MM.1S (cell line): ENCODE results near the gene SEPTIN6.

Experiments used
- DNase-seq: peaks from one replicate; pipeline ENCODE4 v3.0.0-alpha.2; 2015
- H2AFZ ChIP-seq: fragments of 300-600 bp; sonication (generic); 2 replicates; pipeline ENCODE4 v1.6.0; 2016; ENCODE audit warnings: antibody characterized with exemption, low read length
- H3F3A ChIP-seq: fragments of 300-600 bp; sonication (generic); 2 replicates; pipeline ENCODE4 v1.6.1; 2016; ENCODE audit warnings: mild to moderate bottlenecking, antibody characterized with exemption, low read length, moderate library complexity, mixed read lengths; ENCODE audit not compliant: insufficient read depth
- H3K27ac ChIP-seq: fragments of 300-600 bp; sonication (generic); 2 replicates; pipeline ENCODE4 v1.5.1; 2016; ENCODE audit warnings: mild to moderate bottlenecking, low read length
- H3K27me3 ChIP-seq: fragments of 300-600 bp; sonication (generic); replicated peaks from 2 replicates; pipeline ENCODE4 v1.6.0; 2016; ENCODE audit warnings: low read length; ENCODE audit not compliant: insufficient read depth
- H3K36me3 ChIP-seq: fragments of 300-600 bp; sonication (generic); replicated peaks from 2 replicates; pipeline ENCODE4 v1.6.1; 2016; ENCODE audit warnings: mild to moderate bottlenecking, low read length, mixed read lengths; ENCODE audit not compliant: insufficient read depth
- H3K4me1 ChIP-seq: fragments of 300-600 bp; sonication (generic); 2 replicates; pipeline ENCODE4 v1.6.1; 2016; ENCODE audit warnings: low read length, mixed read lengths
- H3K4me2 ChIP-seq: fragments of 300-600 bp; sonication (generic); 2 replicates; pipeline ENCODE4 v1.6.0; 2016; ENCODE audit warnings: low read depth, low read length
- H3K4me3 ChIP-seq: fragments of 300-600 bp; sonication (generic); 2 replicates; pipeline ENCODE4 v1.5.1; 2016; ENCODE audit warnings: low read length, mixed read lengths
- H3K79me2 ChIP-seq: fragments of 300-600 bp; sonication (generic); 2 replicates; pipeline ENCODE4 v1.6.1; 2016; ENCODE audit warnings: mixed run types, low read length, mixed read lengths
- H3K9ac ChIP-seq: fragments of 300-600 bp; sonication (generic); 2 replicates; pipeline ENCODE4 v1.6.1; 2016; ENCODE audit warnings: low read length, mixed read lengths
- H3K9me2 ChIP-seq: fragments of 300-600 bp; sonication (generic); replicated peaks from 2 replicates; pipeline ENCODE4 v1.6.1; 2016; ENCODE audit warnings: mild to moderate bottlenecking, low read length, mixed read lengths; ENCODE audit not compliant: insufficient read depth
- H3K9me3 ChIP-seq: fragments of 300-600 bp; sonication (generic); replicated peaks from 2 replicates; pipeline ENCODE4 v1.6.1; 2016; ENCODE audit warnings: mild to moderate bottlenecking, low read length, mixed read lengths; ENCODE audit not compliant: insufficient read depth
- H4K20me1 ChIP-seq: fragments of 300-600 bp; sonication (generic); 2 replicates; pipeline ENCODE4 v1.6.1; 2016; ENCODE audit warnings: mild to moderate bottlenecking, low read length, moderate library complexity, mixed read lengths; ENCODE audit not compliant: insufficient read depth
- EZH2 ChIP-seq: fragments of 300-600 bp; sonication (generic); optimal IDR thresholded peaks from 2 replicates; pipeline ENCODE3; 2017; ENCODE audit warnings: low read depth, mild to moderate bottlenecking, antibody characterized with exemption, low read length, mixed read lengths
- EZH2phosphoT487 ChIP-seq: fragments of 300-600 bp; sonication (generic); IDR thresholded peaks from 2 replicates; pipeline ENCODE4 v1.6.1; 2018; ENCODE audit warnings: antibody characterized with exemption, low read length
- TF ChIP-seq, protein P1 (sequence below): fragments of 300-600 bp; sonication (generic); IDR thresholded peaks from 2 replicates; pipeline ENCODE4 v1.5.1; 2016; ENCODE audit warnings: antibody characterized with exemption, low read length, mixed read lengths

Gene SEPTIN6

DNA sequence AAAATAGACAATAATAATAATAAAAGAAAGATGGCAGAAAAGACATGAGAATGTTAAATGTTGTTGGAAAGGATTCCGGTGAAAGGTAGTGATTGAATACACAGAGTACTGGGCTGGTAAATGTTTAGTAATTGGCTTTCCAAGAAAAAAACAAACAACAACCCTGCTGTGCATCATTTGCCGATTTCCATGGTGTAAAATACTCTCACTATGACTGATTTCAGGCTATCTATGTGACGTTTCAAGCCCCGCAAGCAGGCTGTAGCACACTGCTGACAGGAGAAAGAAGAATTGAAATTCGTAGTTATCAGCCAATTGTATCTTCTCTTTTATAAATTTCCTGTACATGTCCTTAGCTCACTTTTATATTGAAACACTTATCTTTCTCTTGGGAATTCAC lies 13.6 kb upstream of the SEPTIN6 start:
- Histone ChIP-seq H3K9me3 (no peaks in the 10 kb centered on the region), H3K9ac (no peak overlapping the region), H2AFZ (no peak overlapping the region), H3K27me3 (no peaks in the 10 kb centered on the region), H3K4me3 (no peak overlapping the region), H3K79me2 (no peaks in the 10 kb centered on the region), H3K4me2 (no peak overlapping the region), H3K36me3 (no peaks in the 10 kb centered on the region), H3K9me2 (no peaks in the 10 kb centered on the region), H4K20me1 (no peaks in the 10 kb centered on the region), H3F3A (no peaks in the 10 kb centered on the region), H3K27ac (no peak overlapping the region), H3K4me1 (no peaks in the 10 kb centered on the region)
- no peak for TF ChIP-seq EZH2phosphoT487
- TF ChIP-seq EZH2, result no peak
- TF ChIP-seq, protein P1, sequence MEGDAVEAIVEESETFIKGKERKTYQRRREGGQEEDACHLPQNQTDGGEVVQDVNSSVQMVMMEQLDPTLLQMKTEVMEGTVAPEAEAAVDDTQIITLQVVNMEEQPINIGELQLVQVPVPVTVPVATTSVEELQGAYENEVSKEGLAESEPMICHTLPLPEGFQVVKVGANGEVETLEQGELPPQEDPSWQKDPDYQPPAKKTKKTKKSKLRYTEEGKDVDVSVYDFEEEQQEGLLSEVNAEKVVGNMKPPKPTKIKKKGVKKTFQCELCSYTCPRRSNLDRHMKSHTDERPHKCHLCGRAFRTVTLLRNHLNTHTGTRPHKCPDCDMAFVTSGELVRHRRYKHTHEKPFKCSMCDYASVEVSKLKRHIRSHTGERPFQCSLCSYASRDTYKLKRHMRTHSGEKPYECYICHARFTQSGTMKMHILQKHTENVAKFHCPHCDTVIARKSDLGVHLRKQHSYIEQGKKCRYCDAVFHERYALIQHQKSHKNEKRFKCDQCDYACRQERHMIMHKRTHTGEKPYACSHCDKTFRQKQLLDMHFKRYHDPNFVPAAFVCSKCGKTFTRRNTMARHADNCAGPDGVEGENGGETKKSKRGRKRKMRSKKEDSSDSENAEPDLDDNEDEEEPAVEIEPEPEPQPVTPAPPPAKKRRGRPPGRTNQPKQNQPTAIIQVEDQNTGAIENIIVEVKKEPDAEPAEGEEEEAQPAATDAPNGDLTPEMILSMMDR, result no peak
- DNase-seq, result no peak

DNA sequence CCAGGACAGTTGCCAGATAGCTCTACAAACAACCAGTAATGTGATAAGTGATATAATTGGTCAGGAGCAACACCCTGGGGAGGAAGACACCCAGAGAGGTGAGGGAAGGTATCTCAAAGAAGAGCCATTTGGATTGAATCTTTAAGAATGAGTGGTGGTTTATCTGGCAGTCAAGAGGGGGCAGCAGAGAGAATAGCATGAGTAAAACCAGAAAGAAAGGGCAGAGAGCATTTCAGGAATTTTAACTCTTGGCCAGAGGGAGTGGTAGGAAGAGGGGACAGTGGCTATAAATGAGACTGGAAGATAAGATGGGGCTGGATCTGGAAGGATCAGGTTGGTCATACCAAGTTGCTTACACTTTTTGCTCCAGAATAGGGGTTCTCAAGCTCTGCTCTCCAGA lies 5.9 kb upstream of the SEPTIN6 start:
- peak; percentile 61 for DNase-seq
- no peak overlapping the region for H3K4me3 ChIP-seq
- H3K9me3 ChIP-seq, result no peaks in the 10 kb centered on the region
- no peaks in the 10 kb centered on the region for H4K20me1 ChIP-seq
- no peaks in the 10 kb centered on the region for H3K79me2 ChIP-seq
- 0 out of 2 replicates have a peak, but pooled peaks cover under 1% of the 10 kb centered on the region for H3K4me1 ChIP-seq
- TF ChIP-seq, protein P1, result peak; percentile 71
- TF ChIP-seq EZH2phosphoT487, result no peak
- no peaks in the 10 kb centered on the region for H3F3A ChIP-seq
- no peak overlapping the region for H2AFZ ChIP-seq
- H3K9ac ChIP-seq, result no peak overlapping the region
- no peak overlapping the region for H3K27ac ChIP-seq
- no peak overlapping the region for H3K4me2 ChIP-seq
- no peaks in the 10 kb centered on the region for H3K27me3 ChIP-seq
- no peaks in the 10 kb centered on the region for H3K9me2 ChIP-seq
- H3K36me3 ChIP-seq, result no peaks in the 10 kb centered on the region

DNA sequence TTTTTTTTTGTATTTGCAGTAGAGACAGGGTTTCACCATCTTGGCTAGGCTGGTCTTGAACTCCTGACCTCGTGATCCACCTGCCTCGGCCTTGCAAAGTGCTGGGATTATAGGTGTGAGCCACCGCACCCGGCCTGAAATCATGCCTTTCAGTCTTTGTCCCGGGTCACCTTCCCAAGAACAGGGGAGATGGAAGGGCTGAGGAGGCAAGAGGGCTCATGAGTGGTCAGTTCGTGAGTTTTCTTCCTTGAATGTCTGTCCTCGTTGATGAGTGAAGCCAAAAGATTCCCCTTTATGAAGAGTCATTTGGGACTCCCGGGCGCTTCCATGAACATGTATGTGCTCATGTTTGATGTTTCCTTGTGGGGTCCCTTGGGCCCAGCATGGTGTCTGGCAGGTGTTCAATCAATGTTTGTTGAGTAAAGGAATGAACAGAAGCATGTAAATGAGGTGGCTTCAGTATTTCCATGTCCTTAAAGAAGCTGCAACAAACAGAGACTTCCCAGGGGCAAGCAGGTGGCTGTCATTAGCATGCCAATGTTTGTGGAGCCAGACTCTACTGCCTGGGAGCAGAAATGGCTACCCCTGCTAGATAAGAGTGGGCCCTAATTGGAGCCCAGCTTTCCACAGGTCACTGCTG lies 3.4 kb upstream of the SEPTIN6 start:
- Histone ChIP-seq H3F3A (peaks cover 4% of the 10 kb centered on the region), H3K27me3 (no peaks in the 10 kb centered on the region), H3K9me2 (no peaks in the 10 kb centered on the region), H4K20me1 (no peaks in the 10 kb centered on the region), H3K9me3 (no peaks in the 10 kb centered on the region), H2AFZ (no peak overlapping the region), H3K9ac (no peak overlapping the region), H3K4me2 (no peak overlapping the region), H3K27ac (no peak overlapping the region), H3K4me1 (peaks cover 3% of the 10 kb centered on the region; the same call in 1 of the 2 replicates), H3K79me2 (peaks cover 16% of the 10 kb centered on the region), H3K4me3 (no peak overlapping the region), H3K36me3 (no peaks in the 10 kb centered on the region)
- TF ChIP-seq, protein P1, result no peak
- TF ChIP-seq EZH2, result no peak
- TF ChIP-seq EZH2phosphoT487, result no peak
- DNase-seq, result no peak
